ENCODE results near the gene PIGQ.

GRCh38 chr16:610513-611381, 41.0 kb downstream of the PIGQ start:
- TF ChIP-seq CTCF (conservative IDR thresholded peaks at IDR 0.05; ENCODE audit: low read depth in 2 of 2) (peak; percentile 83 to 91), POLR2AphosphoS5 (IDR thresholded peaks at IDR 0.05; ENCODE audit: low read depth) (no peak), EZH2phosphoT487 (IDR thresholded peaks at IDR 0.05; ENCODE audit: unreplicated experiment) (no peak)

Measured in GM23338 (cell line).